Measurements from ENCODE around the gene ACO2.

The ACO2 gene

DNA sequence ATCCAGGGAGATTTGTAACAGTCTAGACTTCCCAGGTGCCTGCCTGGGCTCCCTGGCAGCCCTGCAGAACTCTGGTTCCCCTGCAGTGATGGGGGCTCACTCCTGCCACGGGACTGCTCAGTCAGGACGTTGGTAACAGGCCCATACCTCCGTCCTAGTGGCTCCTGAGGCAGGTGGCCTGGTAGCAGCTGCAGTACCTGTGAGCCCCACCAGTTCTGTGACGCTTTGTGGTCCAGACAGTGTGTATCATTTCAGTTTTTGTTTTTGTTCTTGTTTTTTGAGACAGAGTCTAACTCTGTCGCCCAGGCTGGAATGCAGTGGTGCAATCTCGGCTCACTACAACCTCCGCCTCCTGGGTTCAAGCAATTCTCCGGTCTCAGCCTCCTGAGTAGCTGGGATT is 47.5 kb downstream of the ACO2 start:
- Histone ChIP-seq H3K4me3 (ENCODE audit: low read length) (no peak overlapping the region), H3K9me3 (ENCODE audit: control insufficient read depth, insufficient read depth, low read length) (no peaks in the 10 kb centered on the region), H3K4me2 (ENCODE audit: low read length) (no peak overlapping the region), H3K79me2 (ENCODE audit: control insufficient read depth, low read length) (no peaks in the 10 kb centered on the region), H3K27me3 (ENCODE audit: control insufficient read depth, low read length) (no peaks in the 10 kb centered on the region), H3K9me2 (replicated peaks; ENCODE audit: control insufficient read depth, low read length) (no peaks in the 10 kb centered on the region), H4K20me1 (ENCODE audit: control insufficient read depth, insufficient read depth, low read depth, low read length) (no peaks in the 10 kb centered on the region), H3F3A (ENCODE audit: control insufficient read depth, insufficient read depth) (peaks cover 4% of the 10 kb centered on the region; the same call in 1 of the 2 replicates), H3K4me1 (ENCODE audit: control insufficient read depth, low read length) (no peaks in the 10 kb centered on the region), H3K36me3 (ENCODE audit: control insufficient read depth, low read length) (peaks cover 73% of the 10 kb centered on the region), H3K27ac (ENCODE audit: low read depth, low read length) (no peak overlapping the region)
- no peak for TF ChIP-seq EZH2phosphoT487 (IDR thresholded peaks at IDR 0.05; ENCODE audit: borderline replicate concordance, low read length)
- TF ChIP-seq, protein P1, sequence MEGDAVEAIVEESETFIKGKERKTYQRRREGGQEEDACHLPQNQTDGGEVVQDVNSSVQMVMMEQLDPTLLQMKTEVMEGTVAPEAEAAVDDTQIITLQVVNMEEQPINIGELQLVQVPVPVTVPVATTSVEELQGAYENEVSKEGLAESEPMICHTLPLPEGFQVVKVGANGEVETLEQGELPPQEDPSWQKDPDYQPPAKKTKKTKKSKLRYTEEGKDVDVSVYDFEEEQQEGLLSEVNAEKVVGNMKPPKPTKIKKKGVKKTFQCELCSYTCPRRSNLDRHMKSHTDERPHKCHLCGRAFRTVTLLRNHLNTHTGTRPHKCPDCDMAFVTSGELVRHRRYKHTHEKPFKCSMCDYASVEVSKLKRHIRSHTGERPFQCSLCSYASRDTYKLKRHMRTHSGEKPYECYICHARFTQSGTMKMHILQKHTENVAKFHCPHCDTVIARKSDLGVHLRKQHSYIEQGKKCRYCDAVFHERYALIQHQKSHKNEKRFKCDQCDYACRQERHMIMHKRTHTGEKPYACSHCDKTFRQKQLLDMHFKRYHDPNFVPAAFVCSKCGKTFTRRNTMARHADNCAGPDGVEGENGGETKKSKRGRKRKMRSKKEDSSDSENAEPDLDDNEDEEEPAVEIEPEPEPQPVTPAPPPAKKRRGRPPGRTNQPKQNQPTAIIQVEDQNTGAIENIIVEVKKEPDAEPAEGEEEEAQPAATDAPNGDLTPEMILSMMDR (IDR thresholded peaks at IDR 0.05; ENCODE audit: low read depth, low read length, poor library complexity, severe bottlenecking) = no peak

DNA sequence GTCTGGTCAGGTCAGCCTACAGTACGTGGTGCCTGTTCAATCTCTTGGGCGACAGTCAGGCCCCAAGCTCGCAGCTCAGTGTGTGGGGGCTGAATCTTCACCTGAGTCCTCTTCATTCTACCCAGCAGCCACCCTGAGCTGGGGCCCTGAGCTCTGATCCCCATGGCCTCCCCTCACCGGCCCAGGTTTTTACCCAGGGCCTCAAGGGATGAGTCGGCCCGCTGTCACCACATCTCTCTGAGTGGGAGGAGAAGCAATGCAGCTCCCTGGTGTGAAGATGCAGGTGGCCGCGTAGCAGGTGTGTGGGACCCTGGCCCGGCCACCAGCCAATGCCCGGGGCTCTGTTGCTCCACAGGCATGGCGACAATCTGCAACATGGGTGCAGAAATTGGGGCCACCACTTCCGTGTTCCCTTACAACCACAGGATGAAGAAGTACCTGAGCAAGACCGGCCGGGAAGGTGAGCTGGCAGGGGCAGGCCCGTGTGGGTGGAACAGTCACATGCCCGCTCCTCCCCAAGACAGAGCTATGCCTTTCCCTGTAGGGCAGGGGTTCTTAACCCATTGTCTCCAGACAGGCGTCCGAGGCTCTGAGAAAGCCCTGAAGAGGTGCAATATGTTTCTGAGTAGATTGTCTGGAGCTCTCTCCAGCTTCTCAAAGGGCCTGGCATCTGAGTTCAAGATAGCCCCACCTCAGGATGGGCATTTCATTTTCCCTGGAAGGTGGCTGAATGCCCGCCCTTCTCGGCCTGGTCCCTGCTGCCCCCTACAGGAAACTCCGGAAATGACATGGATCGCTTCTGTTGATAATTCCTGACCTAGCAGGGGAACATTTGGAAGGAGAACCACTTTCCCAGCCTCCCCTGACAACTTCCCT is 48.5 kb downstream of the ACO2 start:
- Histone ChIP-seq H3K9me3 (ENCODE audit: control insufficient read depth, insufficient read depth, low read length) (no peaks in the 10 kb centered on the region), H3K27me3 (ENCODE audit: control insufficient read depth, low read length) (no peaks in the 10 kb centered on the region), H3K4me2 (ENCODE audit: low read length) (no peak overlapping the region), H3K36me3 (ENCODE audit: control insufficient read depth, low read length) (peaks cover 63% of the 10 kb centered on the region), H3K9me2 (replicated peaks; ENCODE audit: control insufficient read depth, low read length) (no peaks in the 10 kb centered on the region), H3K4me1 (ENCODE audit: control insufficient read depth, low read length) (no peaks in the 10 kb centered on the region), H3K79me2 (ENCODE audit: control insufficient read depth, low read length) (no peaks in the 10 kb centered on the region), H3K27ac (ENCODE audit: low read depth, low read length) (no peak overlapping the region), H3K4me3 (ENCODE audit: low read length) (no peak overlapping the region), H3F3A (ENCODE audit: control insufficient read depth, insufficient read depth) (peaks cover 4% of the 10 kb centered on the region; the same call in 1 of the 2 replicates), H4K20me1 (ENCODE audit: control insufficient read depth, insufficient read depth, low read depth, low read length) (no peaks in the 10 kb centered on the region)
- TF ChIP-seq EZH2phosphoT487 (IDR thresholded peaks at IDR 0.05; ENCODE audit: borderline replicate concordance, low read length) = no peak
- TF ChIP-seq, protein P1 (IDR thresholded peaks at IDR 0.05; ENCODE audit: low read depth, low read length, poor library complexity, severe bottlenecking) = peak; percentile 96

DNA sequence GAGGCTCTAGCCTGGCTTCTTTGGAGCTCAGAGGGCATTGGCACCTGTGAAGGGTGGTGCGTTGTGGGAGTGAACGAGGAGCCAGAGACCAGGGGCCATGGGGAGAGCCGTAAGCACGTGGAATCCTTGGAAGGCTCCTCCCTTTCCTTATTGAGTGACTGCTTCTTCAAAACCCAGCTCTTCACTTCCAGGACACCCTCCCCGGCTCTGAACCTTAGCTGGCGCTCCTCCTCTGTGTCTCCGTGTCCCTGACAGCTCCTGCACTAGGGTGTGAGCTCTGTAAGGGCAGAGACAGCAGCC is 49.1 kb downstream of the ACO2 start:
- H3K27ac ChIP-seq (ENCODE audit: low read depth, low read length) = no peak overlapping the region
- H3K79me2 ChIP-seq (ENCODE audit: control insufficient read depth, low read length) = no peaks in the 10 kb centered on the region
- H3K36me3 ChIP-seq (ENCODE audit: control insufficient read depth, low read length) = peaks cover 61% of the 10 kb centered on the region
- no peak overlapping the region for H3K4me3 ChIP-seq (ENCODE audit: low read length)
- H4K20me1 ChIP-seq (ENCODE audit: control insufficient read depth, insufficient read depth, low read depth, low read length) = no peaks in the 10 kb centered on the region
- no peaks in the 10 kb centered on the region for H3K9me3 ChIP-seq (ENCODE audit: control insufficient read depth, insufficient read depth, low read length)
- H3K27me3 ChIP-seq (ENCODE audit: control insufficient read depth, low read length) = no peaks in the 10 kb centered on the region
- H3F3A ChIP-seq (ENCODE audit: control insufficient read depth, insufficient read depth) = peaks cover 4% of the 10 kb centered on the region; the same call in 1 of the 2 replicates
- no peaks in the 10 kb centered on the region for H3K4me1 ChIP-seq (ENCODE audit: control insufficient read depth, low read length)
- H3K4me2 ChIP-seq (ENCODE audit: low read length) = no peak overlapping the region
- H3K9me2 ChIP-seq (replicated peaks; ENCODE audit: control insufficient read depth, low read length) = no peaks in the 10 kb centered on the region
- no peak for TF ChIP-seq EZH2phosphoT487 (IDR thresholded peaks at IDR 0.05; ENCODE audit: borderline replicate concordance, low read length)
- TF ChIP-seq, protein P1 (IDR thresholded peaks at IDR 0.05; ENCODE audit: low read depth, low read length, poor library complexity, severe bottlenecking) = peak; percentile 49
